WTC11 (cell line): ENCODE data around the gene PGM3.

ENCODE experiments used
- EMX1 ChIP-seq: fragments of 250-450 bp; sonication (Bioruptor Pico); IDR thresholded peaks from 2 replicates; pipeline ENCODE4 v1.8.0; 2021; ENCODE audit warnings: mild to moderate bottlenecking
- ETV6 ChIP-seq: sonication (generic); formaldehyde crosslinking; IDR thresholded peaks from 2 replicates; pipeline ENCODE4 v1.8.1; 2022; ENCODE audit warnings: mild to moderate bottlenecking, missing genetic modification reagents
- IRF2 ChIP-seq: sonication (generic); formaldehyde crosslinking; IDR thresholded peaks from 2 replicates; pipeline ENCODE4 v1.8.0; 2022; ENCODE audit warnings: low read depth, missing genetic modification reagents, borderline replicate concordance
- NFATC4 ChIP-seq: fragments of 250-450 bp; sonication (Bioruptor Pico); IDR thresholded peaks from 2 replicates; pipeline ENCODE4 v1.9.0; 2021; ENCODE audit warnings: mild to moderate bottlenecking
- NR3C1 ChIP-seq: sonication (generic); formaldehyde crosslinking; conservative IDR thresholded peaks from 2 replicates; pipeline ENCODE4 v1.8.1; 2023; ENCODE audit warnings: low read depth, mild to moderate bottlenecking, missing genetic modification reagents
- RELA ChIP-seq: sonication (generic); formaldehyde crosslinking; IDR thresholded peaks from 2 replicates; pipeline ENCODE4 v1.8.1; 2022; ENCODE audit warnings: missing genetic modification reagents, mild to moderate bottlenecking, borderline replicate concordance
- SP1 ChIP-seq: sonication (generic); formaldehyde crosslinking; conservative IDR thresholded peaks from 2 replicates; pipeline ENCODE4 v1.8.1; 2022; ENCODE audit warnings: missing genetic modification reagents
- ZNF219 ChIP-seq: sonication (generic); formaldehyde crosslinking; IDR thresholded peaks from 2 replicates; pipeline ENCODE4 v1.8.0; 2023; ENCODE audit warnings: missing genetic modification reagents, mild to moderate bottlenecking, borderline replicate concordance
- ZNF232 ChIP-seq: sonication (generic); formaldehyde crosslinking; IDR thresholded peaks from 2 replicates; pipeline ENCODE4 v1.8.0; 2022; ENCODE audit warnings: mild to moderate bottlenecking, missing genetic modification reagents
- ZNF317 ChIP-seq: sonication (generic); formaldehyde crosslinking; IDR thresholded peaks from 2 replicates; pipeline ENCODE4 v1.8.1; 2023; ENCODE audit warnings: low read depth, mild to moderate bottlenecking, moderate library complexity, missing genetic modification reagents, borderline replicate concordance
- ZNF396 ChIP-seq: fragments of 250-450 bp; sonication (Bioruptor Pico); IDR thresholded peaks from 2 replicates; pipeline ENCODE4 v1.8.0; 2021; ENCODE audit warnings: mild to moderate bottlenecking, moderate library complexity, borderline replicate concordance
- ZNF423 ChIP-seq: fragments of 250-450 bp; sonication (Bioruptor Pico); IDR thresholded peaks from 2 replicates; pipeline ENCODE4 v2.1.2; 2022; ENCODE audit warnings: mild to moderate bottlenecking, moderate library complexity
- TF ChIP-seq, protein P1 (sequence below): fragments of 200-600 bp; IDR thresholded peaks from 2 replicates; pipeline ENCODE4 v1.8.0; 2022; ENCODE audit warnings: antibody characterized with exemption
- TF ChIP-seq, protein P2 (sequence below): sonication (generic); formaldehyde crosslinking; IDR thresholded peaks from 2 replicates; pipeline ENCODE4 v1.8.1; 2023; ENCODE audit warnings: mild to moderate bottlenecking, missing genetic modification reagents, moderate library complexity

DNA sequence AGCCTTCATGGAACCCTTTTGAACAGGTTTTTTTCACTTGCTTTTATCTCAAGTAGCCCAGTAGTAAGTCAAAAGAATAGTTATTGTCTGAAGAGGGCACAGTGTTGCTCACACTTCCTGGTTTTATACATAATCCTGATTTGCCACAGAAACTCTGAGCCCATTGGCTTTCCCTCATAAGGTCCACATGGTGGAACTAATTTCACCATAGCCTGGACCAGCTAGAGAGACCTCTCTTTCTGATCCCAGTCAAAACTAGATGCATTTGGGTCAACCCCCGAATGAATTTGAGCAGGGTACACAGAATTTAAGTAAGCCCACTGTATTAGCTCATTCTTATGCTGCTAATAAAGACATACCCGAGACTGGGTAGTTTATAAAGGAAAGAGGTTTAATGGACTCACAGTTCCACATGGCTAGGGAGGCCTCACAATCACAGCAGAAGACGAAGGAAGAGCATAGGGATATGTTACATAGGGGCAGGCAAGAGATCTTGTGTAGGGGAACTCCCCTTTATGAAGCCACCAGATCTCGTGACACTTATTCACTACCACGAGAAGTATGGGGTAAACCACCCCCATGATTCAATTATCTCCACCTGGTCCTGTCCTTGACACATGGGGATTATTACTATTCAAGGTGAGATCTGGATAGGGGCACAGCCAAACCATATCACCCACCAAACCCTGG is 6.3 kb upstream of the PGM3 start:
- no peak for TF ChIP-seq ZNF396 (CRISPR knock-in tag)
- TF ChIP-seq NR3C1 (CRISPR knock-in tag), result no peak
- TF ChIP-seq, protein P1, sequence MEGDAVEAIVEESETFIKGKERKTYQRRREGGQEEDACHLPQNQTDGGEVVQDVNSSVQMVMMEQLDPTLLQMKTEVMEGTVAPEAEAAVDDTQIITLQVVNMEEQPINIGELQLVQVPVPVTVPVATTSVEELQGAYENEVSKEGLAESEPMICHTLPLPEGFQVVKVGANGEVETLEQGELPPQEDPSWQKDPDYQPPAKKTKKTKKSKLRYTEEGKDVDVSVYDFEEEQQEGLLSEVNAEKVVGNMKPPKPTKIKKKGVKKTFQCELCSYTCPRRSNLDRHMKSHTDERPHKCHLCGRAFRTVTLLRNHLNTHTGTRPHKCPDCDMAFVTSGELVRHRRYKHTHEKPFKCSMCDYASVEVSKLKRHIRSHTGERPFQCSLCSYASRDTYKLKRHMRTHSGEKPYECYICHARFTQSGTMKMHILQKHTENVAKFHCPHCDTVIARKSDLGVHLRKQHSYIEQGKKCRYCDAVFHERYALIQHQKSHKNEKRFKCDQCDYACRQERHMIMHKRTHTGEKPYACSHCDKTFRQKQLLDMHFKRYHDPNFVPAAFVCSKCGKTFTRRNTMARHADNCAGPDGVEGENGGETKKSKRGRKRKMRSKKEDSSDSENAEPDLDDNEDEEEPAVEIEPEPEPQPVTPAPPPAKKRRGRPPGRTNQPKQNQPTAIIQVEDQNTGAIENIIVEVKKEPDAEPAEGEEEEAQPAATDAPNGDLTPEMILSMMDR, result no peak
- no peak for TF ChIP-seq ZNF219 (CRISPR knock-in tag)
- no peak for TF ChIP-seq IRF2
- TF ChIP-seq, protein P2, sequence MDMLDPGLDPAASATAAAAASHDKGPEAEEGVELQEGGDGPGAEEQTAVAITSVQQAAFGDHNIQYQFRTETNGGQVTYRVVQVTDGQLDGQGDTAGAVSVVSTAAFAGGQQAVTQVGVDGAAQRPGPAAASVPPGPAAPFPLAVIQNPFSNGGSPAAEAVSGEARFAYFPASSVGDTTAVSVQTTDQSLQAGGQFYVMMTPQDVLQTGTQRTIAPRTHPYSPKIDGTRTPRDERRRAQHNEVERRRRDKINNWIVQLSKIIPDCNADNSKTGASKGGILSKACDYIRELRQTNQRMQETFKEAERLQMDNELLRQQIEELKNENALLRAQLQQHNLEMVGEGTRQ (CRISPR knock-in tag), result no peak
- no peak for TF ChIP-seq ZNF232
- no peak for TF ChIP-seq ETV6 (CRISPR knock-in tag)
- no peak for TF ChIP-seq EMX1 (CRISPR knock-in tag)
- TF ChIP-seq ZNF423 (CRISPR knock-in tag), result no peak
- TF ChIP-seq ZNF317 (CRISPR knock-in tag), result no peak
- no peak for TF ChIP-seq RELA (CRISPR knock-in tag)
- no peak for TF ChIP-seq NFATC4 (CRISPR knock-in tag)
- no peak for TF ChIP-seq SP1 (CRISPR knock-in tag)
